ENCODE data around the gene PCDH7.

The PCDH7 gene, protein sequence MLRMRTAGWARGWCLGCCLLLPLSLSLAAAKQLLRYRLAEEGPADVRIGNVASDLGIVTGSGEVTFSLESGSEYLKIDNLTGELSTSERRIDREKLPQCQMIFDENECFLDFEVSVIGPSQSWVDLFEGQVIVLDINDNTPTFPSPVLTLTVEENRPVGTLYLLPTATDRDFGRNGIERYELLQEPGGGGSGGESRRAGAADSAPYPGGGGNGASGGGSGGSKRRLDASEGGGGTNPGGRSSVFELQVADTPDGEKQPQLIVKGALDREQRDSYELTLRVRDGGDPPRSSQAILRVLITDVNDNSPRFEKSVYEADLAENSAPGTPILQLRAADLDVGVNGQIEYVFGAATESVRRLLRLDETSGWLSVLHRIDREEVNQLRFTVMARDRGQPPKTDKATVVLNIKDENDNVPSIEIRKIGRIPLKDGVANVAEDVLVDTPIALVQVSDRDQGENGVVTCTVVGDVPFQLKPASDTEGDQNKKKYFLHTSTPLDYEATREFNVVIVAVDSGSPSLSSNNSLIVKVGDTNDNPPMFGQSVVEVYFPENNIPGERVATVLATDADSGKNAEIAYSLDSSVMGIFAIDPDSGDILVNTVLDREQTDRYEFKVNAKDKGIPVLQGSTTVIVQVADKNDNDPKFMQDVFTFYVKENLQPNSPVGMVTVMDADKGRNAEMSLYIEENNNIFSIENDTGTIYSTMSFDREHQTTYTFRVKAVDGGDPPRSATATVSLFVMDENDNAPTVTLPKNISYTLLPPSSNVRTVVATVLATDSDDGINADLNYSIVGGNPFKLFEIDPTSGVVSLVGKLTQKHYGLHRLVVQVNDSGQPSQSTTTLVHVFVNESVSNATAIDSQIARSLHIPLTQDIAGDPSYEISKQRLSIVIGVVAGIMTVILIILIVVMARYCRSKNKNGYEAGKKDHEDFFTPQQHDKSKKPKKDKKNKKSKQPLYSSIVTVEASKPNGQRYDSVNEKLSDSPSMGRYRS (N-terminal part only)

DNA sequence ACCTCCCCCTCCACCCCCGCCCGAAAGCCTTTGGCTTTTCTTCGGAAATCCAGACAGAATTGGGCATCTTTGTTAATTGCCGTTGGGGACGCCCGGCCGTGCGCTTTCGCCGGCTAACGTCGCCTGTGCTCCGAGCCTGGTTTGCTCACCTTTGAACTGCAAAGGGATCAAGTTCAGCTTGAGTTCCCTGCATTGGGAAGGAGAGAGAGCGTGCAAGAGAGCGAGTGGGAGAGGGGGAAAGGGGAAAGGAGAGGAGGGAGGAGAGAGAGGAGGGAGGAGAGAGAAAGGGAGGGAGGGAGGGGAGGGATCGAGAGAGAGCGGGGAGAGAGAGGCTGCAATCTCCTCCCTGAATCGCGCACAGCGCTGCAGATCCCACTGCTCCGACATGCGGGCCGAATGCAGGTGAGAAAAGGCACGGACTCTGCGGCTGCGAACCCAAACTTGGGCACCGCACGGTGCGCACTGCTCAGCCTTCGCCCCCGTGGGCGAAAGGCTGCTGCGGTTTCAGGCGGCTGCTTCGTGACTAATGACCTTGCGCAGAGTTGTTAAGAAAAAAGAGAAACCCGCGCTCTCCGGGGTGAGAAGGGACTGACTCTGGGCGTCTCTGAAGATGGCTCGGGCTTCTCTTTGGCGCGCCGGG, at the start of gene PCDH7:
Gene PCDH7, plus strand, starts transcription at position 349 of the 640 bp plus-strand sequence. CDS start 1,054 bp downstream, outside the sequence.
- no peak for DNase-seq

DNA sequence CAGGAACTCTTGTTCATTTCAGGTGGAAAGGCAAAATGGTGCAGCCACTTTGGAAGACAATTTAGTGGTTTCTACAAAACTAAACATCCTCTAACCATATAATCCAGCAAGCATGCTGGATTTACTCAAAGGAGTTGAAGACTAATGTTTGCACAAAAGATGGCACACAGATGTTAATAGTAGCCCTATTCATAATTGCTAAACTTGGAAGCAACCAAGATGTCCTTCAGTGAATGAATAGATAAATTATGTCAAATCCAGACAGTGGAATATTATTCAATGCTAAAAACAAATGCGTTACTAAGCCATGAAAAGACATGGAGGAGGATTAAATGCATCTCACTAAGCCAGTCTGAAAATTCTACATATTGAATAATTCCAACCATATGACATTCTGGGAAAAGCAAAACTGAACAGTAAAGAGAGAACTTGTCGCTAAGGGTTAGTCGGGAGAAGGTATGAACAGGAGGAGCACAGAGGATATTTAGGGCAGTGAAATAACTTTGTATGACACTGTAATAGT, 48.2 kb upstream of the PCDH7 start:
- DNase-seq = no peak

DNA sequence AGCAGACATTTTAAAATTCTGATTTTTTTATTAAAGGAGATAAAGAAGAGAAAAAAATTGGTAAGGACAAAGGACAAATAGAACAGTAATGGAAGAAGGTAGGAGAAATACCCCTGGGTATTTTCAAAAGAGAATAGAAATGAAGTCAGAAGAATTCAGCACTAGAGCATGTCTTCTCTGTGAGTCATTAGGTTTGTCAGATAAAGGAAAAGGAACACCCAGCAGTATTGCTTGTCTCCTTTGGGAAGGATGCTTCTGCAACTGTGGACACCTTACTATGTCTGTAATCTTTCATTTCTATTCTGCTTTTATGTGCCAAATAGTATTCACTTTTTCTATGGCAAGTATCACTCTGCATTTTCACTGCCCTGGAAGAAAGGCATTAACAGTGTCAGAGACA, 24.0 kb upstream of the PCDH7 start:
- DNase-seq = no peak

DNA sequence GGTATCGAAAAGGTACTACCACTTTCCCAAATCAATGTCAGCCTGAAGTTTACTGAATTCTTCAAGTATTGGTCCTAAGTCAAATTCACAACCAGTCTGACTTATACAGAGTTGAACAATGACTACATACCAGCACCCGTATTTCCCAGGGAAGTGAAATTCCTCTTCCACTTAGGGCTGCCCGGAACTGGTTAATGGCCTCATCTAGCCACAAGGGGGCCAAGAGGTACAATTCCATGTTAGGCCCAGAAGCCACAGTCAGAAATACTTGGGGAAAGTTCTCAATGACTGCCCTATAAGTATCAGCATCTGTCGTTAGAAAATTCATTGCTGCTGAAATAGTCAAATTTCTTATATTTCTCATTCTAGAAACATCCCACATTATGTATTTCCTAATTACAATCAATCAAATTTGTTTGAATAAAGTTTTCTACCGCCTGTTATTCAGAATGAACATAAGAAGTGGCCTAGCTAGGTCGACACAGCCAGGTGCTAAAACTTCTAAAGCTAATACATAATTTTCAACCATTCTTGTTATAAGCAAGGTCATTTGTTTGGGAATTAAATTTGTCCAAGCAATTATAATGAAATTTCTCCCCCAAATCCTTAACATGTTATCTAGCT, 5.6 kb upstream of the PCDH7 start:
- DNase-seq = no peak

DNA sequence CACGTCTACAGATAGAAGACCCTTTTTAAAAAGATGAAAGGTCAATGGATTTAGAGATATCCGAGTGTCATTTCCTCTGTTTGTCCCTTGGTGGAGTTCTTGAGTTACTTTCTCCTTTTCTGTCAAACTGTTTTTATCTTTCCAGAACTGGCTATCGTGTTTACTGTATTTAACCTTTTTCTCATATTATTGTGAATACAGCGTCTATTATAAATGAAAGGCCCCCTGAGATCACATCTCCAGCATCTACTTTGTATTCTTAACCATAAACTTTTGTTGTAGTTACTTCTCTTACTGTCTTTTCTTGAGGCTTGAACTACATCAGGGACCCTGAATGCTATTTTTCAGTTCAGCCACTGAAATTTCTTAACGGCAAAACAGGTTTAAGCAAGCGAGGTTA, 4.0 kb upstream of the PCDH7 start:
- DNase-seq = no peak

DNA sequence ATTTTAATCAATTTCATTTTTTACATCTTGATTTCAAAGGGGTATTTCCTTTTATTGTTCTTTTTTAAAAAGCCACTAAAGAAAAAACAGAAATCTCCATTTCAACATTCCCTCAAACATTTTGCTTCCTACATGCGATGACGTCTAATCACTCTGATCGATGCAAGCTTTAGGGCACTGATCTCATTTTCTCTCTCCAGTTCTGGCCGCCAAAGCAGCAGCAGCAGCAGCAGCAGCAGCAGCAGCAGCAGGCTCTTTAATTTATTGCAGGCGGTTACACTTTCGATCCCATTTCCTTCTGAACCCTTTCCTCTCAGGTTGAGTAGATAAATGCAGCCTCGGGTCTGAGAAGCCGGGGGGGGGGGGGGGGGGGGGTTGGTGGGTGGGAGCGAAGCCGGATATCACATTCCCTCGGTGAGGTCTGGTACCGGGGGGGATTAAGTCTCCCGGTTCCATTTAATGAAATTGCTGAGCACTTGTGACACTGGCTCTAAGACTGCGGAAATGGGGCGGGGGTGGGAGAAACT, 3.4 kb upstream of the PCDH7 start:
- DNase-seq = no peak

DNA sequence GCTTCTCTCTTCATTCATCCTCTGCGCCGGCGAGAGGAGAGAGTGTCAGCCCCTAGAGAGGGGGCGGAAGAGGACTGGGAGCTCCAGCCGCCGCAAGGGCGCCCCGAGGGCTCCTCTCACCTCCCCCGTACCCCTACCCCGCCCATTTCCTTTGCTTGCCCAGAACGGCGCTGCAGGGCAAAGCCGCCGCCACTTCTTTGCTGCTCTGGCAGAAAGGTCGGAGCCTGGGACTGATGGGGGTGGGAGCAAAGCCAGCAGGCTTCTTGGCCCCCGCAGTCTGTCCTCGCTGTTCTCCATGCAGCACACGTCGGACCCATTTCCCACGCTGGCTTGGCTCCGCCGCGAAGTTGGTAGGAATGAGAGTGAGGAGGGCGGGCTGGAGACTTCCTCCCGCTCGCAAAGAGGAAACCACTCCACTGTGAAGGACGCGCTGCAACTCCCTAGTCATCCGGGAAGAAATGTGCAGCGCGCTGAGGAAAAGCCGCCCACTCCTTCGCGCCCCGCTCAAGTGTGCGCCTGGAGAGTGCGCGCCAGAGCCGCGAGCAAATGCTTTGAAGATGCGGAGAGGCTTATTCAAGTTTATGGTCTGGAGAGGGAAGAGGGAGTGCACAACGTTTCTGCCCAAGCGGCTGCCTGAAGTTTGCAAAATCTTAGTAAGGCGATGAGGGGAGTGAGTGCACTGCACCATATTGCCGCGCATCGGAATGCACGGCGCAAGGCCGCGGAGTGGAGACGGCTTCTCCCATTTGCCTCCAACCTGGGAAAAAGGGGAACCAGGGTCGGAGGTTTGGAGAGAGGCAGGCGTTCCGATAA, 2.8 kb upstream of the PCDH7 start:
- DNase-seq = no peak

DNA sequence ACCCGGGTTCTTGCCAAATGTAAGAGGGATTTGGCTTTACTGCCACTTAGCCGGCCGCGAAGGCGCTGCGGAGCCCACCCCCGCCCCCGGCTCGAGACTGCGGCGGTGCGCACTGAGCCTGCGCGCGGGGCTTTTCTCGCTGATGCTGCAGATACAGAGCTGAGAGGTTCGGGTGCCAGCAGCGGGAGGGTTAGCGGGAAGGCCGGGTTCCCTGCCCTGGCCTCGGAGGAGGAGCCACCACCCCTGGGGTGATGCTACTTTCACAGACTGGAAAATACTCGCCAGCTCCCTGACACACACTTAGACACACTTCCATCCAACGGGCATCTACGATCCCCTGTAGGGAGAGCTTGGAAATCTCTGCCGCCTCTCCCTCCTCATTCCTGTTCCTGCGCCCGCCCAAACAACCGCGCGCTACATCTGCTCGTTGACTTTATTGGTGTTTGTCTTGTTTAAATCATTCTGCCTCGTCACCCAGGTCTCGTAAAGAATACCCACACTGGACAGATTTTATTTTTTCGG, 2.1 kb upstream of the PCDH7 start:
- DNase-seq = no peak

DNA sequence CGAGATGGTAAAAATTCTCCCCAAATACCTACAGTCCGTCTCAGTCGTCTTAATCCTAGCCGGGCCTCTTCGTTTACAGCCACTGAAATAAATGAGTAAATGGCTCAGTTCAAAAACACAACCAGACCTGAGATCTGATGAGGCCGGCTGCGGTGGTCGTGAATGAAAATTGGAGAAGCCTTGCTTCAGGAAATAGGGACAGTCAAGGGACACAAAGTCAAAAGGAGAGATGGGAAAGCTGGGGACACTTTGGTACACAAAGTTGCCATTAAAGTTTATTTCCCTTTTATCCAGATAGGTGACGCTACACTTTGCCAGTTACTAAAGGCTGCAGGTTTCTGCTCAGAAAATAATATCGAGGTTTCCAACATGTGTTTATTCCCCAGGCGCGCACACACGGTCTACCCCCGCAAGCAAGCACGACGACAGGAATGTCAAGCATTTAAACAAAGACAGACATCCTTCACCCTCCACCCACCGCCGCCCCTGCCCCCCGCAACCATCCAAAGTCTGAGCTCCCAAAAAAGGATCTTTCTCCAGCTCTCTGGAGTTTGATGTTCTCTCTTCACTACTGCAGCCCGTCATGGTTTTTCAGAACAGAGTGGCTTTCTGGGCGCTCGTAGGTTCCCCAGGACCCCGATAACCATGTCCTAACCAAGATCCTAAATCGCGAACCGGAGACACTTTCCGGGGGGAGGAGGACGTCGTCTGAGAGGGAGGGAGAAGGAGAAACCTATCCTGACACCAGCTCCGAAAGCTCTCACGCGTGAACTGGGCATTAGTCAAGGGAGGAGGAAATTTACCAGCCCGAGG, 1.3 kb upstream of the PCDH7 start:
- no peak for DNase-seq

DNA sequence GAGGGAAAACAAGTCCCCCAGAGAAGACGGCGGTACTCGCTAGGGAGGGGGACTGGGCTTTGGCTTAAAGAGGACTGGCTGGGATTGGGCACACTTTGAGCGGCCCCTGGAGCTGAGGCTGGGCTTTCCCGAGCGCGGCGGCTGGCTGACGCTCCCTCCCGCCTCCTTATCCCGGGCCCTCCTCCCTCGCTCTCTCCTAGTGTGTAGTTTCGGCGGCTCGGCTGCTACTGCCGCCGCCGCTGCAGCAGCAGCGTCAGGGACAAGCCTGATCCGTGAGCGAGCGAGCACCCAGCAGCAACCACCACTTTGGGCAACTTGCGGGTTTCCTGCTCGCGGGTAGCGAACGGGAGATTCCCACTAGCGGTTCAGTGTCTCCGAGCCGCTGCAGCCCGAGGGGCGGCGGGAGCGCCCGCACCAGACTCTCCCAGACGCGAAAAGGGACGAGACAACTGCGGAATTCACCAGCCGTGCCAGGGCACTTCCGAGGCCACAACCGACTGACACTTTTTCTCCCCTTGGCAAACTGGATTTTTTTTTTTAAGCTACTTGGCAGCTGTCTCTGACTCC, 632 bp upstream of the PCDH7 start:
- no peak for DNase-seq

DNA sequence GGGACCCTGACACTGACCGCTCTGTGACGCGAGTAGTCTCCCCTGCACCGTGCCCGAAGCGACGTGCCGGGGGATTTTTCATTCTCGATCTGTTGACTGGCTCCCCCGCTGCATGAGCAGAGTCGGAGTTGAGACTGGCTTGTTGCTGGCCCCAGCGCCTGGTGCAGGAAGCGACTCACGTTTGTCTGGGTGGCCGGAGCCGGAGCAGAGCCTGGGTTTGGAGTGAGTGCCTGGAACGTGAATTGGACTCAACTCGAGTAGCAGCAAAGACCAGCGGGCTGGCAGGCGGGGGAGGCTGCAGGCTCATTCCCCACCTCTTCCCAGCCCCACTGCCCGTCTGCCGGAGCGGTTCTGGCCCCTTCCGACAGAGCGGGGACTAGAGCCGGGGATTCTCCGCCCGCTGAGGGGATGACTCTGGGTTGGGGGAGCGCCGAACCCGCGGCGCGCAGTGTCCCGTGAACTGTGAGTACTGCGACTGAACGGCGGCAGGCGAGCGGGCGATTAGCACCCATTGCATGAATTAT, 554 bp downstream of the PCDH7 start:
- DNase-seq = no peak

DNA sequence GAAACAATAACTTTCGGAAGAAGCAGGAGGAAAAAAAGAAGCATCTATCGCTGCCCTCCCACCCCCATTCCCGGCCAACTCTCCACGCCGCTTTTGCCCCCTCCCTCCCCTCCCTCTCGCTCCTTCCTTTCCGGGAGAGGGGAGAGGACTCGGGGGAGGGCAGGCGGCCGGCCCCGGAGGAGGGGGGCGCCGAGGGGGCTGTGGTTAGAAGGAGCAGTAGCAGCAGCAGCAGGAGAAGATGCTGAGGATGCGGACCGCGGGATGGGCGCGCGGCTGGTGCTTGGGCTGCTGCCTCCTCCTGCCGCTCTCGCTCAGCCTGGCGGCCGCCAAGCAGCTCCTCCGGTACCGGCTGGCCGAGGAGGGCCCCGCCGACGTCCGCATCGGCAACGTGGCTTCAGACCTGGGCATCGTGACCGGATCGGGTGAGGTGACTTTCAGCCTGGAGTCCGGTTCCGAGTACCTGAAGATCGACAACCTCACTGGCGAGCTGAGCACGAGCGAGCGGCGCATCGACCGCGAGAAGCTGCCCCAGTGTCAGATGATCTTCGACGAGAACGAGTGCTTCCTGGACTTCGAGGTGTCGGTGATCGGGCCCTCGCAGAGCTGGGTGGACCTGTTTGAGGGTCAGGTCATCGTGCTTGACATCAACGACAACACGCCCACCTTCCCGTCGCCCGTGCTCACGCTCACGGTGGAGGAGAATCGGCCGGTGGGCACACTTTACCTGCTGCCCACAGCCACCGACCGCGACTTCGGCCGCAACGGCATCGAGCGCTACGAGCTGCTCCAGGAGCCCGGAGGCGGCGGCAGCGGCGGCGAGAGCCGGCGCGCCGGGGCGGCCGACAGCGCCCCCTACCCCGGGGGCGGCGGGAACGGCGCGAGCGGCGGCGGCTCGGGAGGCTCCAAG, 1.3 kb downstream of the PCDH7 start:
- no peak for DNase-seq

DNA sequence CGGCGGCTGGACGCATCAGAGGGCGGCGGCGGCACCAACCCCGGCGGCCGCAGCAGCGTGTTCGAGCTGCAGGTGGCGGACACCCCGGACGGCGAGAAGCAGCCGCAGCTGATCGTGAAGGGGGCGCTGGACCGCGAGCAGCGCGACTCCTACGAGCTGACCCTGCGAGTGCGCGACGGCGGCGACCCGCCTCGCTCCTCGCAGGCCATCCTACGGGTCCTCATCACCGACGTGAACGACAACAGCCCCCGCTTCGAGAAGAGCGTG, 1.9 kb downstream of the PCDH7 start:
- DNase-seq = no peak

DNA sequence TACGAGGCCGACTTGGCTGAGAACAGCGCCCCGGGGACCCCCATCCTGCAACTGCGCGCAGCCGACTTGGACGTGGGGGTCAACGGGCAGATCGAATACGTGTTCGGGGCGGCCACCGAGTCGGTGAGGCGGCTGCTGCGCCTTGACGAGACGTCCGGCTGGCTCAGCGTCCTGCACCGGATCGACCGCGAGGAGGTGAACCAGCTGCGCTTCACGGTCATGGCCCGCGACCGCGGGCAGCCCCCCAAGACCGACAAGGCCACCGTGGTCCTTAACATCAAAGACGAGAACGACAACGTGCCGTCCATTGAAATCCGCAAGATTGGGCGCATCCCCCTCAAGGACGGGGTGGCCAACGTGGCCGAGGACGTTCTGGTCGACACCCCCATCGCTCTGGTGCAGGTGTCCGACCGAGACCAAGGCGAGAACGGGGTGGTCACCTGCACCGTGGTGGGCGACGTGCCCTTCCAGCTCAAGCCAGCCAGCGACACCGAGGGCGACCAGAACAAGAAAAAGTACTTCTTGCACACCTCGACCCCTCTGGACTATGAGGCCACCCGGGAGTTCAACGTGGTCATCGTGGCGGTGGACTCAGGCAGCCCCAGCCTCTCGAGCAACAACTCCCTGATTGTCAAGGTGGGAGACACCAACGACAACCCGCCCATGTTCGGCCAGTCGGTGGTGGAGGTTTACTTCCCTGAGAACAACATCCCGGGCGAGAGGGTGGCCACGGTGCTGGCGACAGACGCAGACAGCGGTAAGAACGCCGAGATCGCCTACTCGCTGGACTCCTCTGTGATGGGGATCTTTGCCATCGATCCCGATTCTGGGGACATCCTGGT, 2.4 kb downstream of the PCDH7 start:
- DNase-seq = no peak

DNA sequence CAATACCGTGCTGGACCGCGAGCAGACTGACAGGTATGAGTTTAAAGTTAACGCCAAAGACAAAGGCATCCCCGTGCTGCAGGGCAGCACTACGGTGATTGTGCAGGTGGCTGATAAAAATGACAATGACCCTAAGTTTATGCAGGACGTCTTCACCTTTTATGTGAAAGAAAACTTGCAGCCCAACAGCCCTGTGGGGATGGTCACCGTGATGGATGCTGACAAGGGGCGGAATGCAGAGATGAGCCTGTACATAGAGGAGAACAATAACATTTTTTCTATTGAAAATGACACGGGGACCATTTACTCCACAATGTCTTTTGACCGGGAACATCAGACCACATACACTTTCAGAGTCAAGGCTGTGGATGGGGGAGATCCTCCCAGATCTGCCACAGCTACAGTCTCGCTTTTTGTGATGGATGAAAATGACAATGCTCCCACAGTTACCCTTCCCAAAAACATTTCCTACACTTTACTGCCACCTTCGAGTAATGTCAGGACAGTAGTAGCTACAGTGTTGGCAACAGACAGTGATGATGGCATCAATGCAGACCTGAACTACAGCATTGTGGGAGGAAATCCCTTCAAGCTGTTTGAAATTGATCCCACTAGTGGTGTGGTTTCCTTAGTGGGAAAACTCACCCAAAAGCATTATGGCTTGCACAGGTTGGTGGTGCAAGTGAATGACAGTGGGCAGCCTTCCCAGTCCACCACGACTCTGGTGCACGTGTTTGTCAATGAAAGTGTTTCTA, 3.2 kb downstream of the PCDH7 start:
- no peak for DNase-seq

DNA sequence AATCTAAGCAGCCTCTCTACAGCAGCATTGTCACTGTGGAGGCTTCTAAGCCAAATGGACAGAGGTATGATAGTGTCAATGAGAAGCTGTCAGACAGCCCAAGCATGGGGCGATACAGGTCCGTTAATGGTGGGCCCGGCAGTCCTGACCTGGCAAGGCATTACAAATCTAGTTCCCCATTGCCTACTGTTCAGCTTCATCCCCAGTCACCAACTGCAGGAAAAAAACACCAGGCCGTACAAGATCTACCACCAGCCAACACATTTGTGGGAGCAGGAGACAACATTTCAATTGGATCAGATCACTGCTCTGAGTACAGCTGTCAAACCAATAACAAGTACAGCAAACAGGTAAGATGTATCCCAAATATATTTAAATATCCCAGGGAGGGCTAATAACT, 4.1 kb downstream of the PCDH7 start:
- no peak for DNase-seq

DNA sequence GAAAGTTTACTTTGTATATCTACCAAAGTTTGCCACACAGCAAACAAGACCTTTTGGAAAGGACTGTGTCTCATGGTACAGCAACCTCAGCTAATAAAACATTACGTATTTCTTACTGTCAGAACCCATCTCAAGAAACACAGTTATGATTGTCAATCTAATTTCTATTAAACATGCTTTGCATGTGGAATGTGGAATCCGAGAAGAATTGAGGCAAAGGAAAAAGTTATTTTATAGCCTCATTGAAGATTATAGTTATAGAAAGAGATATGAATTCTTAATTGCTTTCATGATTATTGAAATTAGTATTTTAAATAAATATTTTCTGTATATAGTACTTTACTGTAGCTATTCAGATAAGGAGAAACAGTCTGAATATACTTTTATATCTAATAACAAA, 5.4 kb downstream of the PCDH7 start:
- no peak for DNase-seq
